Astrocyte of the cerebellum (primary cell): Measurements from ENCODE around the gene PRR7.
"Not testable (repeated sequence)": the region's sequence is repeated elsewhere in the genome, so short reads cannot be mapped to it uniquely, and the experiment has no call there.

ENCODE experiments used
- DNase-seq: peaks from one replicate; pipeline ENCODE4 v3.0.0-alpha.2; 2011; ENCODE audit warnings: low read depth
- H3K4me3 ChIP-seq: 2 replicates; pipeline ENCODE4 v1.5.1; 2011; ENCODE audit warnings: mild to moderate bottlenecking, low read depth, low read length, moderate library complexity
- in situ Hi-C: cut with HindIII; loops from 2 replicates; pipeline ENCODE4 v1.10.0; 2017; ENCODE audit warnings: low sequenced_read_pairs
- TF ChIP-seq, protein P1 (sequence below): IDR thresholded peaks from 2 replicates; pipeline ENCODE4 v1.5.1; 2012; ENCODE audit warnings: low read length, low read depth, moderate library complexity, mild to moderate bottlenecking; ENCODE audit errors: missing control alignments

PRR7 gene

DNA sequence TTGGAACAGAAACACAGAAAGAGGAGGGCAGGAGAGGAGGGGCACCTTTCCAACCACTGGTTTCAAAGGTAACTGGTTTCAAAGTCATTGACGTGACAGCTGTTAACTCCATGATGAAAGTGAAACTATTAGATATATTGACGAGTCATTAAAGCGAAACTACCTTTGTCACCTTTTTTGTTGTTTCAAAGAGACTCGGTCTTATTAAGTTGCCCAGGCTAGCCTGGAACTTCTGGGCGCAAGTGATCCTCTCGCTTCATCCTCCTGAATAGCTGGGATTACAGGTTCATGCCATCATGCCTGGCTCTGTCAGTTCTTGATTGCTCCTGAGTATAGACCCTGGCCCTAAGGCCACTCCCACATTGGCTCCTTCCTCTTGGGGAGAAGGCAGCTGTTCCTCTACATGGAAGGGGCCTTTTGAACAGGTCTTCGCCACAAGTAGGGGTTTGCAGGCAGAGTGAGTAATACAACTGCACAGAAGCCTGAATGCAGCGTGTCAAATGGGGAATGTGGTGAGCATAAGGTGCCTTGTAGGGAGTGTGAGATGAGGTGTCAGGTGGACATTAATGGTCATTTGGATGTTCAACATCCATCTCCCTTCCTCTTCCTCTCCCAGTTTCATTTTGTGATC is 33.9 kb upstream of the PRR7 start:
- TF ChIP-seq, protein P1, sequence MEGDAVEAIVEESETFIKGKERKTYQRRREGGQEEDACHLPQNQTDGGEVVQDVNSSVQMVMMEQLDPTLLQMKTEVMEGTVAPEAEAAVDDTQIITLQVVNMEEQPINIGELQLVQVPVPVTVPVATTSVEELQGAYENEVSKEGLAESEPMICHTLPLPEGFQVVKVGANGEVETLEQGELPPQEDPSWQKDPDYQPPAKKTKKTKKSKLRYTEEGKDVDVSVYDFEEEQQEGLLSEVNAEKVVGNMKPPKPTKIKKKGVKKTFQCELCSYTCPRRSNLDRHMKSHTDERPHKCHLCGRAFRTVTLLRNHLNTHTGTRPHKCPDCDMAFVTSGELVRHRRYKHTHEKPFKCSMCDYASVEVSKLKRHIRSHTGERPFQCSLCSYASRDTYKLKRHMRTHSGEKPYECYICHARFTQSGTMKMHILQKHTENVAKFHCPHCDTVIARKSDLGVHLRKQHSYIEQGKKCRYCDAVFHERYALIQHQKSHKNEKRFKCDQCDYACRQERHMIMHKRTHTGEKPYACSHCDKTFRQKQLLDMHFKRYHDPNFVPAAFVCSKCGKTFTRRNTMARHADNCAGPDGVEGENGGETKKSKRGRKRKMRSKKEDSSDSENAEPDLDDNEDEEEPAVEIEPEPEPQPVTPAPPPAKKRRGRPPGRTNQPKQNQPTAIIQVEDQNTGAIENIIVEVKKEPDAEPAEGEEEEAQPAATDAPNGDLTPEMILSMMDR = no peak
- in situ Hi-C loops = no loop called here
- DNase-seq = no peak
- no peak overlapping the region for H3K4me3 ChIP-seq

DNA sequence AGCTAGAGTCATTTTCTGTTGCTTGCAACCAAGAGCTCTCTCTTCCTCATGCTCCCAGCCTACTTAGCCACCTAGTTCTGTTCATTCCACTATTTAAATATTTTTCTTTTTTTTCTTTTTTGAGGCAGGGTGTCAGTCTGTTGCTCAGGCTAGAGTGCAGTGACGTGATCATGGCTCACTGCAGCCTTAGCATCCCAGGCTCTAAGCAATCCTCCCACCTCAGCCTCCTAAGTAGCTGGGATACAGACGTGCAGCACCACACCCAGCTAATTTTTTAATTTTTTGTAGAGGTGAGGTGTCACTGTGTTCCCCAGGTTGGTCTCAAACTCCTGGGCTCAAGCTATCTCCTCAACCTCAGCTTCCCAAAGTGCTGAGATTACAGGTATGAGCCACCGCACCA is 32.1 kb upstream of the PRR7 start:
- DNase-seq = no peak
- TF ChIP-seq, protein P1 = no peak
- H3K4me3 ChIP-seq = no peak overlapping the region
- in situ Hi-C loops = no loop called here

DNA sequence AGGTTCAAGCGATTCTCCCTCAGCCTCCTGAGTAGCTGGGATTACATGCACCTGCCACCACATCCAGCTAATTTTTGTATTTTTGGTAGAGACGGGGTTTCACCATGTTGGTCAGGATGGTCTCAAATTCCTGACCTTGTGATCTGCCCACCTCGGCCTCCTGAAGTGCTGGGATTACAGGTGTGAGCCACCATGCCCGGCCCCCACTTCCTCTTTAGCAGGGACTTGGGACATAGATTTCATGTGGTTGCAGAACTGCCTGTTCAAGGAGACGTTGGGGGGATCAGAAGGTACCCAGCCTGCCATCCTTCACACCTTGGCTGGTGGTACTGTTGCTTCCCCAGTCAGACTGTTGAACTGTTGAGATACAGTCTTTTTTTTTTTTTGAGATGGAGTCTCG is 29.5 kb upstream of the PRR7 start:
- in situ Hi-C loops, H3K4me3 ChIP-seq, DNase-seq: not testable (repeated sequence)

DNA sequence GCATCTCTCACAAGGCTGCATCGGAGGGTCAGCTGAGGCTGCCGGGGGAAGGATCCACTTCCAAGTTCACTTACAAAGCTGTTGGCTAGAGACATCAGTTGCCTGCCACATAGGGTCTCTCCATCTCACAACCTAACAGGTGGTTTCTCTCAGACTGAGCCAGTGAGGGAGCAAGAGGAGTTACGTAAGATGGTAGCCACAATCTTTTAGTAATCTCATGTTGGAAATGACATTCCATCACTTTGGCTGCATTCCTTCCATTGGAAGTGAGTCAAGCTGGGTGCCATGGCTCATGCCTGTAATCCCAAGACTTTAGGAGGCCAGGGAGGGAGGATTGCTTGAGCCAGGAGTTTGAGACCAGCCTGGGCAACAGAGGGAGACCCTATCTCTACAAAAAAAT is 27.6 kb upstream of the PRR7 start:
- TF ChIP-seq, protein P1 = no peak
- no peak for DNase-seq
- in situ Hi-C loops = no loop called here
- no peak overlapping the region for H3K4me3 ChIP-seq

DNA sequence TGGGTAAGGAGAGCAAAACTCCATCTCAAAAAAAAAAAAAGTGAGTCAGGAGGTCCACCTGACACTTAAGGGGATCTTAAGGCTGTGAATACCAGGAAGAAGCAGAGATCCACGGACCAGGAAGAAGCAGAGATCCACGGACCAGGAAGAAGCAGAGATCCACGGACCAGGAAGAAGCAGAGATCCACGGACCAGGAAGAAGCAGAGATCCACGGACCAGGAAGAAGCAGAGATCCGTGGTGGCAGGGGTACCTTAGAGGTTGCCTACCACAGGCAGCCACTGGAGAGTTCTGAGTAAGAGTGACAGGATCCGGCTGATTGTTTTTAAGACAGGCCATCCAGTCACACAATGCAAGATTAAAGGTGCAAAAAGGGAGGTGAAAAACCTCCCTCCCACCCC is 26.1 kb upstream of the PRR7 start:
- in situ Hi-C loops, DNase-seq, H3K4me3 ChIP-seq: not testable (repeated sequence)

DNA sequence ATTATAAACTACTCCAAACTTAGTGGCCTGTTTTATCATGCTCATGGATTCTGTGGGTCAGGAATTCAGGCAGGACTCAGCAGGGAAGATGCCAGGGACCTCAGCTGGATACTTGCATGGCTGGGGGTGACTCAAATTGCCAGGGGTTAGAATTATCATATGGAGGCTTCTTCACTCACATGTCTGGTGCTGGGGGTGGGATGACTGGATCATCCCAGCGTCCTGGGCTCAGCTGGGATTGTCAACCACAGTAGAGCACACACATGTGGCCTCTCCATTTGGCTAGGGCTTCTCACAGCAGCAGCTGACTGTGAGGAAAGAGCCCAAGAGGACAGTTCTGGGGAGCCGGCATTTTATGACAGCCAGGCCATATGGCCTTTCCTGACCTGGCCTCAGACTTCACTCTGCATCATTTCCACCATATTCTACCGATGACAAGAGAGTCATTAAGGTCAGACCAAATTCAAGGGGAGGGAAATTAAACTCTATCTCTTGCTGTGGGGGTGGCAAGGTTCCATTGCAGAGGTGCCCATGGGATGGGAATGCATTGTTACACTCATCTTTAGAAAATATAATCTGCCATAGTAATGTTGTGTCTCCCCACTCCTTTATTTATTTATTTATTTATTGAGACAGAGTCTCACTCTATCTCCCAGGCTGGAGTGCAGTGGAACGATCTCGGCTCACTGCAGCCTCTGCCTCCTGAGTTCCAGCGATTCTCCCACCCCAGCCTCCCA is 25.4 kb upstream of the PRR7 start:
- no peak for DNase-seq
- TF ChIP-seq, protein P1 = no peak
- in situ Hi-C loops = no loop called here
- no peak overlapping the region for H3K4me3 ChIP-seq

DNA sequence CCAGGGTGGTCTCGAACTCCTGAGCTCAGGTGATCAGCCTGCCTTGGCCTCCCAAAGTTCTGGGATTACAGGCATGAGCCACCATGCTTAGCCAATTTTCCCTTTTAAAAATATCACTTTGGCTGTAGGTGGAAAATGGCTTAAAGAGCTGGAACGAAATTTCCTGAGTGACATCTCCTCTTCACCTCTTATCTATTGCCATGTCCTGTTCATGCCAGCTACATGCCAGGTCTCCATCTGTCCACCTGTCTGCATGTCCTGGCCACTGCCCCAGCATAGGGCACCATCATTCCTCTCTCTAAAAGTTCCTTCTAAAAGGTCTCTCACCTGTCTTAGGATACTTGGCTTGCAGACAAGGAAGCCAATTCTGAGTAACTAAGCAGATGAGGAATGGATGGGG is 22.9 kb upstream of the PRR7 start:
- TF ChIP-seq, protein P1 = no peak
- no peak overlapping the region for H3K4me3 ChIP-seq
- DNase-seq = no peak
- in situ Hi-C loops = no loop called here
